PC-3 (cell line): Measurements from ENCODE around the gene ADM2. TPM values are rescaled to one million over a fixed set of nuclear protein-coding genes. Genes with fewer than 3 reads are reported as not detected.

ENCODE experiments used
- ATAC-seq: fragments of 200-7000 bp; cut with Tn5 transposase; 2 replicates; pipeline ENCODE4 v1.9.1; 2020; ENCODE audit warnings: mild to moderate bottlenecking, moderate library complexity
- BruUV-seq: library from RNA; stranded (reverse); fragments of 400-500 nt; replicated peaks from 2 replicates; lab custom pipeline; 2021; lab: Mats Ljungman, UMichigan
- CTCF ChIA-PET: fragments of 300-600 bp; sonication (Branson Sonifier 250); formaldehyde crosslinking; loops from one replicate; lab custom pipeline; 2022; ENCODE audit warnings: antibody characterized with exemption; lab: Charles Lee
- POLR2A ChIA-PET: fragments of 300-600 bp; sonication (Branson Sonifier 250); formaldehyde crosslinking; loops from one replicate; lab custom pipeline; 2022; ENCODE audit warnings: antibody characterized with exemption; ENCODE audit not compliant: unreplicated experiment; lab: Charles Lee
- DNase-seq: peaks from one replicate; pipeline ENCODE4 v3.0.0-alpha.2; 2015
- H2AFZ ChIP-seq: fragments of 300-600 bp; sonication (generic); 2 replicates; pipeline ENCODE4 v1.6.0; 2016; ENCODE audit warnings: antibody characterized with exemption, low read length
- H3F3A ChIP-seq: fragments of 300-600 bp; sonication (generic); one replicate; pipeline ENCODE4 v1.6.0; 2017; ENCODE audit warnings: antibody characterized with exemption, low read length, control low read depth, mild to moderate bottlenecking; ENCODE audit not compliant: unreplicated experiment
- H3K27ac ChIP-seq: fragments of 300-600 bp; sonication (generic); 2 replicates; pipeline ENCODE4 v1.5.1; 2016; ENCODE audit warnings: mild to moderate bottlenecking, low read length
- H3K27me3 ChIP-seq: fragments of 300-600 bp; sonication (generic); 2 replicates; pipeline ENCODE4 v1.6.1; 2016; ENCODE audit warnings: low read length, mixed read lengths
- H3K36me3 ChIP-seq: fragments of 300-600 bp; sonication (generic); 2 replicates; pipeline ENCODE4 v1.6.1; 2016; ENCODE audit warnings: low read depth, mixed run types, low read length, mixed read lengths
- H3K4me1 ChIP-seq: fragments of 300-600 bp; sonication (generic); 2 replicates; pipeline ENCODE4 v1.5.1; 2016; ENCODE audit warnings: low read length; ENCODE audit not compliant: insufficient read depth
- H3K4me2 ChIP-seq: fragments of 300-600 bp; sonication (generic); 2 replicates; pipeline ENCODE4 v1.6.0; 2016; ENCODE audit warnings: low read length
- H3K4me3 ChIP-seq: fragments of 300-600 bp; sonication (generic); 2 replicates; pipeline ENCODE4 v1.5.1; 2016; ENCODE audit warnings: mild to moderate bottlenecking, low read length, mixed read lengths
- H3K79me2 ChIP-seq: fragments of 300-600 bp; sonication (generic); 2 replicates; pipeline ENCODE4 v1.6.1; 2017; ENCODE audit warnings: low read length, mixed read lengths
- H3K9ac ChIP-seq: fragments of 300-600 bp; sonication (generic); 2 replicates; pipeline ENCODE4 v1.6.0; 2016; ENCODE audit warnings: mild to moderate bottlenecking, low read length
- H3K9me2 ChIP-seq: fragments of 300-600 bp; sonication (generic); replicated peaks from 2 replicates; pipeline ENCODE4 v1.6.1; 2016; ENCODE audit warnings: mixed run types, low read length, mixed read lengths
- H3K9me3 ChIP-seq: fragments of 300-600 bp; sonication (generic); 2 replicates; pipeline ENCODE4 v1.6.1; 2016; ENCODE audit warnings: low read length, mixed read lengths
- H4K20me1 ChIP-seq: fragments of 300-600 bp; sonication (generic); 2 replicates; pipeline ENCODE4 v1.6.1; 2016; ENCODE audit warnings: low read length, mixed read lengths
- EZH2 ChIP-seq: fragments of 300-600 bp; sonication (generic); IDR thresholded peaks from one replicate; pipeline ENCODE4 v1.6.1; 2017; ENCODE audit warnings: antibody characterized with exemption, mild to moderate bottlenecking, low read length; ENCODE audit not compliant: unreplicated experiment
- EZH2phosphoT487 ChIP-seq: fragments of 300-600 bp; sonication (generic); IDR thresholded peaks from 2 replicates; pipeline ENCODE4 v1.6.1; 2018; ENCODE audit warnings: mild to moderate bottlenecking, antibody characterized with exemption, low read length, borderline replicate concordance
- intact Hi-C: fragments of 100-400 bp; cut with micrococcal nuclease; formaldehyde crosslinking; loops from 2 replicates; pipeline ENCODE4 v1.9.0; 2023
- total RNA-seq: library from RNA; depleted of rRNA; stranded (reverse); fragments of >200 nt; gene quantifications from 2 replicates; pipeline ENCODE4 v1.2.3, GENCODE V29; 2014
- TF ChIP-seq, protein P1 (sequence below): fragments of 300-600 bp; sonication (generic); conservative IDR thresholded peaks from 2 replicates; pipeline ENCODE4 v1.5.1; 2017; ENCODE audit warnings: antibody characterized with exemption, low read depth, mild to moderate bottlenecking, low read length

Gene ADM2
- total RNA-seq, 1 experiment from 2014 or later = 1.8 TPM

DNA sequence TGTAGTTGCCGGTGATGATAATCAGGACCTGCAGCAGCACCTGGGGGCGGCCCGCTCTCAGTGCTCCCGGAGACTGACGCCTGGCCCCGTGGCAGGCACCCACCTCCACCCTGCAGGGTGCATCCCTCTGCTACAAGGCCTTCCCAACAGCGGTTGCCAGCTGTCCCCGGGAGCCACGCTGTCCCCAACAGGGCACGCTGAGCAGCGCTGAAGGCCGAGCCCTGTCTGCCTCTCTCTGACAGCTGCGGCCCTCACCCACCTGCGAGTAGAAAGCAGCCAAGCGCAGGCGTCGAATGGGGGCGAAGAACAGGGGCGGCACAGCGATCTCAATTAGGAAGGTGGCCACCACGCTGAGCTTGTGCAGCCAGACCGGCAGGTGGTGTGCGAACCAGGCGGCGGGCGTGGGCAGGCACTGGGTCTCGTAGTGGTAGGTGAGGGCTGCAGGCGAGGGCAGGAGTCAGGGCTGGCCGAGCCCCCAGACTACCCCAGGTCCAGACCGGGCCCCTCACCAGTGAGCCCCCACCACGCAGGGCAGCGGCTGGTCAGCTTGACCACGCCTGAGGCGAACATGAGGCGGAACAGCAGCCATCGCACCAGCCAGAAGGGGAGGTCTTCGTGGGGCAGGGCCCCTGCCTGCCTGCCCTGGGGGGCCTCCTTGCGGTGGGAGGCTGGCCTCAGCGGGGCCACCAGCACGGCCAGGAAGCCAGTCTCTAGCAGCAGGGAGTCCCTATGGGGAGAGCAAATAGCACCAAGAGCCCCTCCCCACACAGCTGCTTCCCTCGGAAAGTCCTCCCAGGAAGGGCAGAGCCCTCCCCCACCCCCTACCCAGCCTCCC is 24.6 kb downstream of the ADM2 start:
- ChIA-PET POLR2A (no interaction called here), CTCF (no interaction called here)
- peak overlapping the region; percentile 97 for H3K4me3 ChIP-seq
- intact Hi-C loops = no loop called here
- no peak for DNase-seq
- no peak overlapping the region for H2AFZ ChIP-seq
- no peak for TF ChIP-seq EZH2
- TF ChIP-seq, protein P1, sequence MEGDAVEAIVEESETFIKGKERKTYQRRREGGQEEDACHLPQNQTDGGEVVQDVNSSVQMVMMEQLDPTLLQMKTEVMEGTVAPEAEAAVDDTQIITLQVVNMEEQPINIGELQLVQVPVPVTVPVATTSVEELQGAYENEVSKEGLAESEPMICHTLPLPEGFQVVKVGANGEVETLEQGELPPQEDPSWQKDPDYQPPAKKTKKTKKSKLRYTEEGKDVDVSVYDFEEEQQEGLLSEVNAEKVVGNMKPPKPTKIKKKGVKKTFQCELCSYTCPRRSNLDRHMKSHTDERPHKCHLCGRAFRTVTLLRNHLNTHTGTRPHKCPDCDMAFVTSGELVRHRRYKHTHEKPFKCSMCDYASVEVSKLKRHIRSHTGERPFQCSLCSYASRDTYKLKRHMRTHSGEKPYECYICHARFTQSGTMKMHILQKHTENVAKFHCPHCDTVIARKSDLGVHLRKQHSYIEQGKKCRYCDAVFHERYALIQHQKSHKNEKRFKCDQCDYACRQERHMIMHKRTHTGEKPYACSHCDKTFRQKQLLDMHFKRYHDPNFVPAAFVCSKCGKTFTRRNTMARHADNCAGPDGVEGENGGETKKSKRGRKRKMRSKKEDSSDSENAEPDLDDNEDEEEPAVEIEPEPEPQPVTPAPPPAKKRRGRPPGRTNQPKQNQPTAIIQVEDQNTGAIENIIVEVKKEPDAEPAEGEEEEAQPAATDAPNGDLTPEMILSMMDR = no peak
- no peaks in the 10 kb centered on the region for H3K27me3 ChIP-seq
- H3K9me2 ChIP-seq = no peaks in the 10 kb centered on the region
- no TSS peak for BruUV-seq
- no peaks in the 10 kb centered on the region for H3F3A ChIP-seq
- ATAC-seq = no peak
- no peaks in the 10 kb centered on the region for H3K9me3 ChIP-seq
- H4K20me1 ChIP-seq = no peaks in the 10 kb centered on the region
- peaks cover 37% of the 10 kb centered on the region for H3K79me2 ChIP-seq
- peak overlapping the region; percentile 95; the same call in 1 of the 2 replicates for H3K9ac ChIP-seq
- H3K4me1 ChIP-seq = peaks cover 7% of the 10 kb centered on the region
- no peaks in the 10 kb centered on the region for H3K36me3 ChIP-seq
- H3K27ac ChIP-seq = no peak overlapping the region
- peak overlapping the region; percentile 95 for H3K4me2 ChIP-seq

DNA sequence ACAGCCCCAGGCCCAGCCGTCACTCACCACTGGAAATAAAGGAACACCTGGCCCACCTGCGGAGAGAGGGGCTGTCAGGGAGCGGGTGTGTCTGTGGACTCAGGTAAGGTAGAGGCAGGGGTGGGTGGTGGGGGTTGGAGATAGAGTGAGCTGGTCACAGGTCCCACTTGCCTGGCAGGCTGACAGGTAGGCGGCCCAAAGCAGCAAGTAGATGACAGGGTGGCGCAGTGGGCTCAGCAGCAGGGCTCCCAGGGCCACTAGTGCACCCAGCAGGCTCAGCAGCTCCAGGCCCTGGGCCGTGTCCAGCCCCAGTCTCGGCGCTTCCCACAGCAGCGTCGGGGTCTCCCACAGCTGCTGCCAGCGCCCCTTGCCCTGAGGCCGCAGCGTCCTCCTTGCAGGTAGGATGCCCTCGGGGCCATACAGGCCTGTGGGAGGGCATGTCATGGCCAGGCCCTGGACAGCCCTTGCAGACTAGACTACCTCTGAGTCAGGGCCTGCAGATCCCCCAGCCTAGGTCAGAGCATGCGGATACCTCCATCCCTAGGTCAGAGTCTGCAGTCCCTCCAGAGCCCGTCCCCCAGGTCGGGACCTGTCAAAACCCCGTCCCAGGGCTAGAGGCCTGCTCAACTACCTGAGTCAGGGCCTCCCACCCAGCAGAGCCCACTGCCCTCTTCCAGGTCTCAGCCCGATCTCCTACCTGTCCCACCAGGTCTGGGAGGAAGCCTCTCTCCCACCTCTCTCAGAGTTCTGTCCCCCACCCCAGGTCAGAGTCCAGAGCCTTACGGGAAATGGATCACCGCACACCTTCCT is 25.5 kb downstream of the ADM2 start:
- H3K27ac ChIP-seq = 0 out of 2 replicates have a peak overlapping the region, but pooled peaks have one; percentile 18
- H3K4me3 ChIP-seq = peak overlapping the region; percentile 97
- H3K9ac ChIP-seq = peak overlapping the region; percentile 95
- H2AFZ ChIP-seq = peak overlapping the region; percentile 81
- no peaks in the 10 kb centered on the region for H3F3A ChIP-seq
- BruUV-seq = TSS peak; percentile 69
- H3K36me3 ChIP-seq = no peaks in the 10 kb centered on the region
- no peaks in the 10 kb centered on the region for H3K9me3 ChIP-seq
- peaks cover 38% of the 10 kb centered on the region for H3K79me2 ChIP-seq
- H3K4me2 ChIP-seq = peak overlapping the region; percentile 95
- CTCF ChIA-PET = no interaction called here
- no peak for DNase-seq
- H4K20me1 ChIP-seq = no peaks in the 10 kb centered on the region
- peaks cover 7% of the 10 kb centered on the region for H3K4me1 ChIP-seq
- H3K27me3 ChIP-seq = no peaks in the 10 kb centered on the region
- intact Hi-C loops = no loop called here
- TF ChIP-seq EZH2 (no peak), EZH2phosphoT487 (no peak)
- TF ChIP-seq, protein P1 = no peak
- H3K9me2 ChIP-seq = no peaks in the 10 kb centered on the region
- ATAC-seq = peak; percentile 34; the same call in 1 of the 2 replicates
- POLR2A ChIA-PET = no interaction called here
